Muscle layer of duodenum (tissue), 2 donors: ENCODE measurements around the gene WDR74.
"Not testable (repeated sequence)": the region's sequence is repeated elsewhere in the genome, so short reads cannot be mapped to it uniquely, and the experiment has no call there.

Source experiments
- H3K27ac ChIP-seq: one replicate; pipeline ENCODE4 v1.7.0; 2013; ENCODE audit warnings: mild to moderate bottlenecking, low read length
- H3K27me3 ChIP-seq: one replicate; pipeline ENCODE4 v1.7.0; 2013; ENCODE audit warnings: low read depth, mild to moderate bottlenecking, control low read depth, low read length
- H3K36me3 ChIP-seq, 2 donors: one replicate each; pipeline ENCODE4 v1.7.0; 2013; ENCODE audit warnings: low read length in 2 of 2, control low read depth in 1 of 2, mild to moderate bottlenecking in 1 of 2; ENCODE audit not compliant: insufficient read depth in 2 of 2, control insufficient read depth in 1 of 2
- H3K4me1 ChIP-seq, 2 donors: one replicate each; pipeline ENCODE4 v1.7.0; 2013; ENCODE audit warnings: low read length in 2 of 2, mild to moderate bottlenecking in 2 of 2, control low read depth in 1 of 2, moderate library complexity in 1 of 2; ENCODE audit not compliant: insufficient read depth in 2 of 2, control insufficient read depth in 1 of 2
- H3K4me3 ChIP-seq, 2 donors: one replicate each; pipeline ENCODE4 v1.7.0; 2013; ENCODE audit warnings: low read length in 2 of 2, low read depth in 1 of 2, mild to moderate bottlenecking in 1 of 2
- H3K9me3 ChIP-seq, 2 donors: one replicate each; pipeline ENCODE4 v1.7.0; 2013; ENCODE audit warnings: low read length in 2 of 2, control low read depth in 1 of 2, mild to moderate bottlenecking in 1 of 2; ENCODE audit not compliant: control insufficient read depth in 1 of 2
- donor health status: healthy.

Gene WDR74

GRCh38 chr11:62847767-62848314 lies 8.5 kb upstream of the WDR74 start:
- no peaks in the 10 kb centered on the region for H3K27me3 ChIP-seq
- H3K9me3 ChIP-seq: no peaks in the 10 kb centered on the region
- H3K36me3 ChIP-seq: peaks cover 12 to 13% of the 10 kb centered on the region in 2 donors
- H3K4me1 ChIP-seq: no peaks in the 10 kb centered on the region
- H3K27ac ChIP-seq: no peak overlapping the region
- H3K4me3 ChIP-seq: no peak overlapping the region

DNA sequence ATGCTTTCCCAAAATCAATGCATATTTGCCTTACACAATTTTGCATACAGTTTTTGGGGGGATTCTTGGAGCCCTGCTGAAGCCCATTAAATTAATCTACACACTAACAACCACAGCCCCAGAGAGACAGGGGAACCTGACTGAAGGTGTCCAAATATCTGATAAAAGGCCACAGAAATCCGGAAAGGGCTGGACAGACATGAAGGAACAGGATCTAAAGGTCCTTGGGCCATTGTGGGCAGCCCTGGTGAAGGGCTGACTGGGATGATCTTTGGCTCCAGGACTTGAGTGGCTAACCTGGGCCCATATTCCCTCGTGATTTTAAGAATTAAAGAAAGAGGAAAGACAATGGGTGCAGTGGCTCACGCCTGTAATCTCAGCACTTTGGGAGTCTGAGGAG lies 6.8 kb upstream of the WDR74 start:
- H3K27me3 ChIP-seq: no peaks in the 10 kb centered on the region
- H3K4me3 ChIP-seq: no peak overlapping the region
- H3K4me1 ChIP-seq: no peaks in the 10 kb centered on the region
- no peak overlapping the region for H3K27ac ChIP-seq
- no peaks in the 10 kb centered on the region for H3K36me3 ChIP-seq
- no peaks in the 10 kb centered on the region for H3K9me3 ChIP-seq

GRCh38 chr11:62844154-62844553 lies 4.8 kb upstream of the WDR74 start:
- no peaks in the 10 kb centered on the region for H3K9me3 ChIP-seq
- H3K27ac ChIP-seq: no peak overlapping the region
- H3K36me3 ChIP-seq: peaks cover 0 to 5% of the 10 kb centered on the region in 2 donors

DNA sequence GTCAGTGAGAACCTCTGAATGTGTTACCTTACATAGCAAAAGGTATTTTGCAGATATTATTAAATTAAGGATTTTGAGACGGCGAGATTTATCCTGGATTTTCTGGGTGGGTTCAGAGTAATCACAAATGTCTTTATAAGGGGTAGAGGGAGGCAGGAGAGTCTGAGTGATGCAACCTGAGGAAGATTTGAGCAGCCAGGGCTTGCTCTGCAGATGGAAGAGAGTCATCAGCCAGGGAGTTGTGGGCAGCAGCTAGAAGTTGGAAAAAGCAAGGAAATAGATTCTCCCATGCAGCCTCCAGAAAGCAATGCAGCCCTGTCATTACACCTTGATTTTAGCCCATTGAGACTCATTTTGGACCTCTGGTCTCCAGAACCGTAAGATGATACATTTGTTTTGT lies 4.1 kb upstream of the WDR74 start:
- Histone ChIP-seq H3K4me3 (no peak overlapping the region), H3K36me3 (peaks cover 0 to 5% of the 10 kb centered on the region in 2 donors), H3K4me1 (peaks cover 3 to 6% of the 10 kb centered on the region in 2 donors), H3K27ac (no peak overlapping the region), H3K27me3 (no peaks in the 10 kb centered on the region), H3K9me3 (no peaks in the 10 kb centered on the region)

More at GRCh38 chr11:62844154-62844553, 4.8 kb upstream of the WDR74 start:
- Histone ChIP-seq H3K4me3 (no peak overlapping the region), H3K4me1 (no peaks in the 10 kb centered on the region), H3K27me3 (no peaks in the 10 kb centered on the region)

DNA sequence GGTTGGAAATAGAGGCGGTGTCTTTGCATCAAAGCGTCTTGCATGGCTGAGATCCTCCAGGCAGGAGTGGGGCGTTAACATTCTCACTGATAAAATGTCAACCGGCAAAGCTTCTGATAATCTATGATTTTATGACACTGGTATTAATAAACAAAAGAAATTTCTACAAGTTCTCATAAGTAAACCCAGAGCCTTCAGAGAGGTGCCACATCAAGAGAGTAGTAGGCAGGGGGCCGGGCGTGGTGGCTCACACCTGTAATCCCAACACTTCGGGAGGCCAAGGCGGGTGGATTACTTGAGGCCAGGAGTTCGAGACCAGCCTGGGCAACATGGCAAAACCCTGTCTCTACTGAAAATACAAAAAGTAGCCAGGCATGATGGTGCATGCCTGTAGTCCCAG lies 3.5 kb upstream of the WDR74 start:
- peak overlapping the region in 1 of 2 donors; percentile 61 for H3K4me3 ChIP-seq
- not testable (repeated sequence) for H3K36me3 ChIP-seq, H3K9me3 ChIP-seq, H3K4me1 ChIP-seq, H3K27me3 ChIP-seq
- H3K27ac ChIP-seq: peak overlapping the region; percentile 97

DNA sequence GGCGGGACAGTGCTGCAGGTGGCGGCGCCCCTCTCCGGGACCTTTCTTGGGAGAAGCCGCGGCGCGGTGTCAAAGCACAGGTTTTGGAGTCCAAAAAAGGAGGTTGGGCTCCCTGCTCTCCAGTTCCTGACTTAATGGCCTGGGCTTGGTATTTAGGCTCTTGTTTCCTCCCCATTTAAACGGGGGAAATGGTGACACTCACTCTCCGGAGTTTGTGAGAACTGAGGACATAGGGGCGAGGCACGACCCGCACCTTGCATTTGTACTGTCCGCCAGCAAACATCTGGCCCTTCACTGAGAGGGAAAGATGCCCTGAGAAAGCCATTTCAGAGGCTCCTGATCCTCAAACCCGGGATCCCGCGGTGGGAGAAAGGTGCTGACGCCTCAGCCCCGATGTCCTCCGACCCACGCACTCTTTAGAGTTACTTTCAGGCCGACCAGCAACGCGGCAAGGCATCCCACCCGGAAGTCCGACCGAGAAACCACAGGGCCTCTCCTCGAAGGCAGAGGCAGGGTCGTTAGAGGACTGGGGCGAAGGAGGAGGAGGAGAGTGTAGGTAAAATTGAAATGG lies 2.9 kb upstream of the WDR74 start:
- H3K4me1 ChIP-seq: peaks cover 3 to 9% of the 10 kb centered on the region in 2 donors
- H3K9me3 ChIP-seq: no peaks in the 10 kb centered on the region
- peaks cover 0 to 5% of the 10 kb centered on the region in 2 donors for H3K36me3 ChIP-seq
- peak overlapping the region; percentile 97 for H3K27ac ChIP-seq
- peak overlapping the region; percentile 61 to 99 for H3K4me3 ChIP-seq
- H3K27me3 ChIP-seq: no peaks in the 10 kb centered on the region

- Histone ChIP-seq H3K27me3 (no peaks in the 10 kb centered on the region), H3K27ac (peak overlapping the region; percentile 97), H3K36me3 (peaks cover 0 to 5% of the 10 kb centered on the region in 2 donors), H3K9me3 (no peaks in the 10 kb centered on the region), H3K4me1 (peaks cover 3 to 9% of the 10 kb centered on the region in 2 donors), H3K4me3 (peak overlapping the region; percentile 61 to 99)
These were observed 2.2 kb upstream of the WDR74 start for GRCh38 chr11:62841361-62842170.

- H3K27me3 ChIP-seq, H3K4me1 ChIP-seq, H3K9me3 ChIP-seq: not testable (repeated sequence)
- peak overlapping the region; percentile 97 for H3K27ac ChIP-seq
- H3K4me3 ChIP-seq: peak overlapping the region; percentile 89 to 99
- peaks cover under 1 to 12% of the 10 kb centered on the region in 2 donors for H3K36me3 ChIP-seq
These were observed 1.5 kb upstream of the WDR74 start for GRCh38 chr11:62840721-62841360.

- Histone ChIP-seq H3K4me1 (peaks cover 8 to 31% of the 10 kb centered on the region in 2 donors), H3K4me3 (no peak overlapping the region), H3K27me3 (no peaks in the 10 kb centered on the region), H3K36me3 (peaks cover 15 to 31% of the 10 kb centered on the region in 2 donors), H3K27ac (no peak overlapping the region), H3K9me3 (no peaks in the 10 kb centered on the region)
These were observed 4.1 kb downstream of the WDR74 start for GRCh38 chr11:62835336-62835735.

DNA sequence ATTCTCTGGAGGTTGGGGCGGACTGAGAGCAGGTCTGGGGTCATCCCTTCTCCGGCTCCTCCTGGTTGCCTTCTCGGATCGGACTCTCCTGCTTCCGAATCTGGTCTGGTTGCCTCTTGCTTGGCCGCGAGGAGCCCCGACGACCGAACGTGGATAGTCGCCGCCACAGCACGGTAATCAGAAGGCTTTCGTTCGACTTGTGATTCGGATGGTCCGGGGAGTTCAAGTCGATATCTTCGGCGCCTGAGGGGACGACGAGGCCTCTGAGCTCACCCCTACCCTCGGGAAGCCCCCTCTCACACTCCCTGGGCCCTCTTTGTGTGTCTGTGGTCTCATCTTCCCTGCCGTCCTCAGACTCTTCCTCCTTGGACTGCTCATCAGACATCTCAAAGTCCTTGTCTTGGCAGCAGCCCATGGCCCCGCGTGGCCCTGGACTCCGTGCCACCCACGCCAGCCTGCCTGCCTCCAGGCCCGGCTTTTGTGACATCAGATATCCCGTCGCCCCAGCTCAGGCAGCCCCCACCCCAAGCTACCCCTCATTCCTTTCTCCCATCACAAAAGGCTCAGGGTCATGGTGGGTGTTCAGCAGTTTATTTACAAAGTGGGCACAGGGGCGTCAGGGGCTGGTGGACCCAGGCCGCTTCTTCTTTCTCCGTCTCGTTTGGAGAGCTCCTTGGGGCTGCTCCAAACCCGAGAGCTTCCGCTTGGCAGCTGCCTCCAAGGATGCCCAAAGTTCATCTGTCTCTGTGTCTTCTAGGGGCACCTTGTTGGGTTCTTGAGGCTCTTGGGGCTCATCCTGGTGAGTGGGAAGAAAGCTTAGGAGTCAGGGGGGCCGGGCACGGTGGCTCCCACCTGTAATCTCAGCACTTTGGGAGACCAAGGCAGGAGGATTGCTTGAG lies 6.8 kb downstream of the WDR74 start, which contains the start of gene TEX54:
Gene TEX54, minus strand, starts transcription at position 506 of the 899 bp plus-strand sequence.
- Histone ChIP-seq H3K36me3 (peaks cover 18 to 27% of the 10 kb centered on the region in 2 donors), H3K9me3 (no peaks in the 10 kb centered on the region), H3K4me3 (peak within 1 kb of the TSS; percentile 90 to 94), H3K27ac (peak within 1 kb of the TSS; percentile 97), H3K4me1 (peaks cover 8 to 37% of the 10 kb centered on the region in 2 donors), H3K27me3 (no peaks in the 10 kb centered on the region)
